DND-41 (cell line): Measurements from ENCODE around the gene FAM200C.

Source experiments
- ATAC-seq: fragments of 200-7000 bp; cut with Tn5 transposase; 3 replicates; pipeline ENCODE4 v1.9.1; 2021; ENCODE audit warnings: low read depth; ENCODE audit not compliant: insufficient read depth
- DNase-seq: peaks from one replicate; pipeline ENCODE4 v3.0.0-alpha.2; 2020
- H2AFZ ChIP-seq: 2 replicates; pipeline ENCODE4 v1.6.0; 2012; ENCODE audit warnings: low read depth, low read length
- H3K27ac ChIP-seq: 2 replicates; pipeline ENCODE4 v1.5.1; 2012; ENCODE audit warnings: low read length, inconsistent platforms
- H3K27me3 ChIP-seq: fragments of 200-600 bp; sonication (generic); 2 replicates; pipeline ENCODE4 v1.6.0; 2012; ENCODE audit warnings: low read length, mild to moderate bottlenecking, inconsistent platforms; ENCODE audit not compliant: insufficient read depth, poor library complexity
- H3K36me3 ChIP-seq: 2 replicates; pipeline ENCODE4 v1.5.1; 2012; ENCODE audit warnings: low read length, inconsistent platforms; ENCODE audit not compliant: insufficient read depth
- H3K4me1 ChIP-seq: 2 replicates; pipeline ENCODE4 v1.5.1; 2012; ENCODE audit warnings: mild to moderate bottlenecking, low read length; ENCODE audit not compliant: insufficient read depth
- H3K4me2 ChIP-seq: 2 replicates; pipeline ENCODE4 v1.6.0; 2012; ENCODE audit warnings: mild to moderate bottlenecking, moderate library complexity, low read length, inconsistent platforms; ENCODE audit not compliant: insufficient read depth
- H3K4me3 ChIP-seq, 2 experiments: fragments of 200-600 bp in 1 of 2; shearing (Covaris generic) in 1 of 2; 2 replicates each; pipeline ENCODE4 v1.5.1; 2012 to 2016; ENCODE audit warnings: inconsistent platforms in 2 of 2, low read length in 2 of 2, mild to moderate bottlenecking in 2 of 2, low read depth in 1 of 2, moderate library complexity in 1 of 2
- H3K79me2 ChIP-seq: 2 replicates; pipeline ENCODE4 v1.6.0; 2012; ENCODE audit warnings: low read length, inconsistent platforms; ENCODE audit not compliant: insufficient read depth
- H3K9ac ChIP-seq: 2 replicates; pipeline ENCODE4 v1.6.0; 2012; ENCODE audit warnings: low read depth, mild to moderate bottlenecking, inconsistent platforms, low read length, moderate library complexity
- H3K9me3 ChIP-seq: 2 replicates; pipeline ENCODE4 v1.5.1; 2012; ENCODE audit warnings: low read length, moderate library complexity, mild to moderate bottlenecking, inconsistent platforms; ENCODE audit not compliant: insufficient read depth, severe bottlenecking
- H4K20me1 ChIP-seq: 2 replicates; pipeline ENCODE4 v1.6.0; 2012; ENCODE audit warnings: low read length; ENCODE audit not compliant: insufficient read depth
- EZH2 ChIP-seq: IDR thresholded peaks from 3 replicates; pipeline ENCODE4 v1.6.1; 2012; ENCODE audit warnings: borderline replicate concordance, low read depth, mild to moderate bottlenecking, moderate library complexity, low read length, inconsistent platforms; ENCODE audit not compliant: severe bottlenecking
- TF ChIP-seq, protein P1 (sequence below): IDR thresholded peaks from 2 replicates; pipeline ENCODE4 v1.5.1; 2012; ENCODE audit warnings: borderline replicate concordance, low read length, moderate library complexity, mild to moderate bottlenecking; ENCODE audit not compliant: poor library complexity, severe bottlenecking; ENCODE audit errors: extremely low read depth

Gene FAM200C

DNA sequence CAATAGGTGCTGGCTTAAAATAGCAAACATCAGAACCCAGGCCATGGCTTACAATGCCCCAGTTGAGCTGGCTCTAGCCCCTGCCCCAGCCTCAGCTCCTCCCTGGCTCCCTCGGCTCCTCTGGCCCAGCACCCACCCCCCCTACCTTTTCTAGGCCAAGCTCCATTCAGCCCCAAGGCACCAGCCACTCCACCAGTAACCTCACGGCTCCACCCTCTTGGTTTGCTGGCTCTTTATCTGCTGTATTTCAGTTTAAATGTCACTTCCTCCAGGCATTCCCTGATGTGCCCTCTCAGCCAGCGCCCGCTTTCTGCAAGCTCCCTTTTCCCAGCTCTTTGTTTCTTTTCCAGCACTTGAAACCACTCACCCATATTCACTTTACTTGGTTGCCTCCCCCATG, 40.0 kb downstream of the FAM200C start:
- no peak overlapping the region for H3K4me2 ChIP-seq

DNA sequence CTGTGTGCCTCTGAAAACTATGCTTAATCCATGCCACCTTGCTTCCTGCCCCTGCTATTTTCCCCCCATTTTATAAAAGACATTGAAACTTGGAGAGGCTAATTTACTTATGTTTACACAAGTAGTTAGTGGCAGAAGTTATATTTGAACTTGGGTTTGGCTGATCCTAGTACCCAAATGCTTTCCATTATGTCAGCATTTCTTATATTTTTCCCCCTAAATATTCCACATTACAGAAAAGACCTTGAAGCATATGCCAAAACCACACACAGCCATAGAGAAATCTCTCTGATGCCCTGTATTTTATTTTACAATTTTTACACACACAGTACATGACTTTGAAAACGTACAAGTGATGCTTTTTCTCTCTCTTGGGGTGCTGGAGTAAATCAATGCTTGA, 40.6 kb downstream of the FAM200C start:
- no peaks in the 10 kb centered on the region for H4K20me1 ChIP-seq
- no peaks in the 10 kb centered on the region for H3K36me3 ChIP-seq
- no peak overlapping the region for H2AFZ ChIP-seq
- no peaks in the 10 kb centered on the region for H3K4me1 ChIP-seq
- ATAC-seq (no peak), DNase-seq (no peak)
- H3K27me3 ChIP-seq = no peaks in the 10 kb centered on the region
- H3K4me2 ChIP-seq = no peak overlapping the region
- no peaks in the 10 kb centered on the region for H3K79me2 ChIP-seq
- H3K9ac ChIP-seq = no peak overlapping the region
- no peak overlapping the region for H3K27ac ChIP-seq
- H3K4me3 ChIP-seq = no peak overlapping the region
- TF ChIP-seq, protein P1, sequence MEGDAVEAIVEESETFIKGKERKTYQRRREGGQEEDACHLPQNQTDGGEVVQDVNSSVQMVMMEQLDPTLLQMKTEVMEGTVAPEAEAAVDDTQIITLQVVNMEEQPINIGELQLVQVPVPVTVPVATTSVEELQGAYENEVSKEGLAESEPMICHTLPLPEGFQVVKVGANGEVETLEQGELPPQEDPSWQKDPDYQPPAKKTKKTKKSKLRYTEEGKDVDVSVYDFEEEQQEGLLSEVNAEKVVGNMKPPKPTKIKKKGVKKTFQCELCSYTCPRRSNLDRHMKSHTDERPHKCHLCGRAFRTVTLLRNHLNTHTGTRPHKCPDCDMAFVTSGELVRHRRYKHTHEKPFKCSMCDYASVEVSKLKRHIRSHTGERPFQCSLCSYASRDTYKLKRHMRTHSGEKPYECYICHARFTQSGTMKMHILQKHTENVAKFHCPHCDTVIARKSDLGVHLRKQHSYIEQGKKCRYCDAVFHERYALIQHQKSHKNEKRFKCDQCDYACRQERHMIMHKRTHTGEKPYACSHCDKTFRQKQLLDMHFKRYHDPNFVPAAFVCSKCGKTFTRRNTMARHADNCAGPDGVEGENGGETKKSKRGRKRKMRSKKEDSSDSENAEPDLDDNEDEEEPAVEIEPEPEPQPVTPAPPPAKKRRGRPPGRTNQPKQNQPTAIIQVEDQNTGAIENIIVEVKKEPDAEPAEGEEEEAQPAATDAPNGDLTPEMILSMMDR = no peak
- no peak for TF ChIP-seq EZH2
- H3K9me3 ChIP-seq = no peaks in the 10 kb centered on the region

More for the DNA sequence above, 40.0 kb downstream of the FAM200C start:
- Histone ChIP-seq H3K9ac (no peak overlapping the region), H4K20me1 (no peaks in the 10 kb centered on the region), H3K36me3 (no peaks in the 10 kb centered on the region), H3K79me2 (no peaks in the 10 kb centered on the region), H3K27ac (no peak overlapping the region), H3K27me3 (no peaks in the 10 kb centered on the region), H3K4me1 (no peaks in the 10 kb centered on the region), H3K9me3 (no peaks in the 10 kb centered on the region), H2AFZ (no peak overlapping the region), H3K4me3 (no peak overlapping the region)
- no peak for TF ChIP-seq EZH2
- TF ChIP-seq, protein P1 = no peak
- DNase-seq = no peak
- no peak for ATAC-seq

DNA sequence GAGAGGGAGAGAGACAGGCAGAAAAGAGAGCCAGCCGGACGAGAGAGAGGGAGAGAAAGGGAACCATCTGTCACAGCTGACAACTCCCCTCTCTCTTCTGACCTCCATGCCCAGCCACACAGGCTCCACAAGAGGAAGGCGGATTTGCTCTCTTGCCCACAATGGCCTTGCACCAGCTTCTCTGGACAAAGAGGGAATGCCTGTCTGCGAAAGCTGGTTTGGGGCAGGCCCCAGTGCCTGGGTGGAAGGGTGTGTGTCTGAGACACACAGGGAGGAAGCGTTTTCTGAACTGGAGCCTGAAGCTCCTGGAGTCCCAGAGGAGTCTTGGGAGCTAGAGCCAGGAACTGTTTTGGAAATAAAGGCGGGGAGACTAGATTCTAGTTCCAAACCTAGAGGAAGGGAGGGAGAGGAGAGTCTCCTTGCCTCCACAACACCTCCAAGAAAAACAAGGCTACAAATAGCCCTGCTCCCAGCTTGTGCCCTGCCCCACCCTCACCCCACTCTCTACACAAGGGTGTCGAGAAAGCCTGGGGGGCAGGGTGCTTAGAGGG, 41.9 kb downstream of the FAM200C start:
- no peak overlapping the region for H3K9ac ChIP-seq
- no peaks in the 10 kb centered on the region for H3K4me1 ChIP-seq
- no peak for DNase-seq

More for the DNA sequence above, 41.9 kb downstream of the FAM200C start:
- Histone ChIP-seq H3K27me3 (no peaks in the 10 kb centered on the region), H3K4me2 (no peak overlapping the region), H3K36me3 (no peaks in the 10 kb centered on the region), H3K27ac (no peak overlapping the region), H2AFZ (no peak overlapping the region), H4K20me1 (no peaks in the 10 kb centered on the region), H3K79me2 (no peaks in the 10 kb centered on the region), H3K9me3 (no peaks in the 10 kb centered on the region), H3K4me3 (no peak overlapping the region)
- TF ChIP-seq EZH2 = no peak
- TF ChIP-seq, protein P1 = no peak
- ATAC-seq = no peak
